Uterus (tissue), 4 donors: ENCODE data around the gene WWOX. TPM values are rescaled to one million over a fixed set of nuclear protein-coding genes. Genes with fewer than 3 reads are reported as not detected.

ENCODE experiments used
- DNase-seq, 2 donors: peaks; one replicate each; pipeline ENCODE4 v3.0.0-alpha.2; 2019 to 2020
- H3K27ac ChIP-seq, 2 donors: fragments of 200-600 bp; sonication (generic); 1 replicate in 1 of 2; 2 replicates in 1 of 2; pipeline ENCODE4 v1.5.1; 2016 to 2018
- H3K27me3 ChIP-seq, 2 donors: fragments of 200-600 bp; sonication (generic); one replicate each; pipeline ENCODE4 v1.5.1; 2018 to 2019; ENCODE audit warnings: control low read depth in 1 of 2
- H3K36me3 ChIP-seq, 2 donors: fragments of 200-600 bp; sonication (generic); one replicate each; pipeline ENCODE4 v1.5.1; 2019; ENCODE audit warnings: control low read depth in 1 of 2
- H3K4me1 ChIP-seq, 2 donors: fragments of 200-600 bp; sonication (generic); one replicate each; pipeline ENCODE4 v1.5.1; 2018 to 2019; ENCODE audit warnings: control low read depth in 1 of 2
- H3K4me3 ChIP-seq, 2 donors: fragments of 200-600 bp; sonication (generic); 1 replicate in 1 of 2; 2 replicates in 1 of 2; pipeline ENCODE4 v1.5.1; 2018 to 2019; ENCODE audit warnings: mild to moderate bottlenecking in 1 of 2
- H3K9me3 ChIP-seq, 2 donors: fragments of 200-600 bp; sonication (generic); one replicate each; pipeline ENCODE4 v1.5.1; 2019; ENCODE audit warnings: control low read depth in 1 of 2
- CTCF ChIP-seq, 4 experiments: fragments of 200-600 bp in 2 of 4; fragments of 450-650 bp in 2 of 4; sonication (generic) in 2 of 4; IDR thresholded peaks; one replicate each; pipeline ENCODE4 v1.5.1; 2016 to 2019; ENCODE audit warnings: antibody characterized with exemption in 4 of 4, mild to moderate bottlenecking in 2 of 4, moderate library complexity in 1 of 4
- POLR2A ChIP-seq, 2 donors: fragments of 450-650 bp; IDR thresholded peaks; one replicate each; pipeline ENCODE4 v1.6.1; 2016; ENCODE audit warnings: antibody characterized with exemption in 2 of 2, mild to moderate bottlenecking in 1 of 2, moderate library complexity in 1 of 2
- intact Hi-C: fragments of 100-400 bp; cut with DNase I; formaldehyde crosslinking; loops from one replicate; pipeline ENCODE4 v1.15.1; 2023; ENCODE audit warnings: low total_unique reads
- total RNA-seq, 4 donors: library from RNA; depleted of rRNA in 3 of 4; stranded (reverse); fragments of >200 nt in 3 of 4; gene quantifications; one replicate each; pipeline versions ENCODE4 v1.1.0 to v1.2.4, GENCODE V29; 2014 to 2023
- donor health status: DM: yes; HTN: yes; CAD: no.

Gene WWOX
- total RNA-seq, 4 donors from 2014 or later = 34.1 to 99.9 (median 55.8) TPM

- TF ChIP-seq CTCF (IDR thresholded peaks at IDR 0.05) = no peak
- no peak for TF ChIP-seq POLR2A (IDR thresholded peaks at IDR 0.05)
- Histone ChIP-seq H3K4me3 (no peak overlapping the region), H3K9me3 (no peaks in the 10 kb centered on the region), H3K4me1 (no peaks in the 10 kb centered on the region), H3K27me3 (no peaks in the 10 kb centered on the region), H3K36me3 (no peaks in the 10 kb centered on the region), H3K27ac (no peak overlapping the region)
- intact Hi-C loops = no loop called here
- no peak for DNase-seq
Measured at GRCh38 chr16:78352184-78352583, 252.7 kb downstream of the WWOX start.

DNA sequence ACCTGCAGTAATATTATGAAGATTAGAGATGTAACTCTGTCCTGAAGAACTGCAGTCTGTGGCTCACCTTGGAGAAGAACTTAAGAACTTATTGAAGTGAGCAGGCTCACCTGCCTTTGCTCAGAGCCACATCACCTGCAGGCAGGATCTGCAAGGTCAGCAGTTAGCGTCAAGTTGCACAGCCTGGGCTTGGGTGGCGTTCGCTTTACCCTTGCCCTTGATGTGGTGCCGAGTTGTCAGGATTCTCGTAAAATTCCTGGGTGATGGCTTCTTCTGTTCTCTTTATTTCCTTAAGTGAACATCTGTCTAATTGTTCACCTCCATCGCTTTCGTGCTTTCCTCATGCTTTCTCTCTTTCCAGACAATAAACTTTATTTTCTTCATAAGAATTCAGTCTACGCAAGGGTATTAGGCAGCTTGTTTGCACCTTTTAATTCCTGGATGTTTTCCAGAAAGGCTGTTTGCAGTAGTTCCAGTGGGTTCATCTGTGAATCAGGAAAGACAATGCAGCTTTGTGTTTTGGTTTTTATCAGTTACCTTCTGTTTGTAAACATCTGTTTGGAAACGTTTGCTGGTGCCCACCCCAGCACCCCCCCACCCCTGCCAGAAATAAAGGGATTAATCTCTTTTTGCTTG lies 254.3 kb downstream of the WWOX start:
- Histone ChIP-seq H3K4me1 (no peaks in the 10 kb centered on the region), H3K27ac (no peak overlapping the region), H3K9me3 (no peaks in the 10 kb centered on the region), H3K36me3 (no peaks in the 10 kb centered on the region), H3K4me3 (no peak overlapping the region), H3K27me3 (no peaks in the 10 kb centered on the region)
- intact Hi-C loops = no loop called here
- TF ChIP-seq POLR2A (IDR thresholded peaks at IDR 0.05) (no peak), CTCF (IDR thresholded peaks at IDR 0.05) (no peak)
- DNase-seq = no peak

GRCh38 chr16:78362524-78363135 lies 263.2 kb downstream of the WWOX start:
- no peaks in the 10 kb centered on the region for H3K27me3 ChIP-seq
- H3K9me3 ChIP-seq = no peaks in the 10 kb centered on the region
- intact Hi-C loops = no loop called here
- DNase-seq = no peak
- TF ChIP-seq POLR2A (IDR thresholded peaks at IDR 0.05) (no peak), CTCF (IDR thresholded peaks at IDR 0.05) (no peak)
- H3K27ac ChIP-seq = no peak overlapping the region
- no peaks in the 10 kb centered on the region for H3K4me1 ChIP-seq
- no peaks in the 10 kb centered on the region for H3K36me3 ChIP-seq
- H3K4me3 ChIP-seq = no peak overlapping the region

DNA sequence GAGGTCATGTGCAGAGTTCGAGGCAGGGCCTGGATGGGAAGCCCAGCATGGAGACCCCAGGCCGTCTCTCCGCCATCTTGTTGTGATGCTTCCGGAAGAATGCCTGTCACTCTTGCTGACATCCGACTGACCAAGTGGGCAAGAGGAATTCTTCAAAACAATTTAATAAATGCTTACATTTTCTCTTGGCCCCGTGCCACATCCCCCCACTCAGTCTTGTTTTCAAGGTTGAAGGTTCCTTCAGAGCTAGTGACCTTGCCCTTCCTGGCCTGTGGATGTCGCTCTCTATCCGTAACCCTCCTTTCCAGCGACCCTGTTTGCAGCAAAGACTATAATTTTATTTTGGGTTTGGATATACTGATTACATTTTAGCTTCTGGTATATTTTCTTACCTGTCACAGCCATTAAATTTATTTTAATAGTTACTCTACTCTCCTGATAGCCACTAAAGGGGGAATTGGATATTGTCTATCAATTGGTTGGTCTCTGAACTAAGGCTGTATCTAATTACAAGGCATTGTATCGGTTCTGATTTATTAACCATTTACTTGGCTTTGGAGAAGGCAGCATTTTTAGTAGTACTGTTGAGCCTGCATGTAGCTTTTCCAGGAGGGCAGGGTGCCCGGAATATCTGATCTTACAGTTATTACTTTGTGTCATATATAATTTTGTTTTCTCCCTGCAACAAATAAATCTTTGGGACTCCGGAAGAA lies 264.5 kb downstream of the WWOX start:
- Histone ChIP-seq H3K9me3 (no peaks in the 10 kb centered on the region), H3K4me3 (no peak overlapping the region), H3K27me3 (no peaks in the 10 kb centered on the region), H3K36me3 (no peaks in the 10 kb centered on the region), H3K4me1 (no peaks in the 10 kb centered on the region), H3K27ac (no peak overlapping the region)
- TF ChIP-seq POLR2A (IDR thresholded peaks at IDR 0.05) (no peak), CTCF (IDR thresholded peaks at IDR 0.05) (no peak)
- intact Hi-C loops = no loop called here
- DNase-seq = no peak

- no peaks in the 10 kb centered on the region for H3K27me3 ChIP-seq
- H3K9me3 ChIP-seq = no peaks in the 10 kb centered on the region
- no peak overlapping the region for H3K27ac ChIP-seq
- no peaks in the 10 kb centered on the region for H3K4me1 ChIP-seq
- no peak for DNase-seq
- intact Hi-C loops = no loop called here
- H3K4me3 ChIP-seq = no peak overlapping the region
- TF ChIP-seq CTCF (IDR thresholded peaks at IDR 0.05) = no peak
- no peak for TF ChIP-seq POLR2A (IDR thresholded peaks at IDR 0.05)
- no peaks in the 10 kb centered on the region for H3K36me3 ChIP-seq
Measured at GRCh38 chr16:78364556-78364880, 265.1 kb downstream of the WWOX start.
